SK-MEL-5 (cell line): ENCODE results near the gene OR10G8. TPM values are rescaled to one million over a fixed set of nuclear protein-coding genes. Genes with fewer than 3 reads are reported as not detected.
A peak's percentile ranks its signal among the peaks of the same experiment; 100 is the strongest.
"Not testable (repeated sequence)": the region's sequence is repeated elsewhere in the genome, so short reads cannot be mapped to it uniquely, and the experiment has no call there.

Experiments used
- DNase-seq: peaks from one replicate; pipeline ENCODE4 v3.0.0-alpha.2; 2016; ENCODE audit warnings: low read depth, low spot score
- in situ Hi-C: cut with HindIII; loops from 2 replicates; pipeline ENCODE4 v1.10.0; 2016; ENCODE audit warnings: low sequenced_read_pairs, high pct_unique_total_duplicates, low pct_unique_long_range_greater_than_20kb
- polyA plus RNA-seq, 2 experiments: library from polyadenylated mRNA; depleted of rRNA; stranded (reverse); fragments of >200 nt; gene quantifications; 2 replicates each; pipeline ENCODE4 v1.2.3, GENCODE V29; 2015
- total RNA-seq: library from RNA; depleted of rRNA; stranded (reverse); fragments of >200 nt; shearing (Covaris generic); gene quantifications from 2 replicates; pipeline ENCODE4 v1.2.3, GENCODE V29; 2014; rRNA removed

OR10G8 gene
- not detected in 2 replicates for total RNA-seq
- not detected in 2 replicates for polyA plus RNA-seq (2015; cell fraction: cytosol; rRNA removed)
- polyA plus RNA-seq (2015; cell fraction: nucleus; rRNA removed), result not detected in 2 replicates

GRCh38 chr11:124026498-124026897 is at the start of gene OR10G8:
Gene OR10G8, plus strand, starts transcription at chr11:124026798. Its CDS starts 2,825 bp downstream, at chr11:124029623.
- no peak for DNase-seq
- in situ Hi-C loops, result no loop called here

- DNase-seq, result no peak
- in situ Hi-C loops, result no loop called here
Observed at GRCh38 chr11:123977731-123978347, 48.8 kb upstream of the OR10G8 start, which contains the start of gene OR10S1. Gene OR10S1, minus strand, starts transcription at chr11:123977781. Its CDS starts 117 bp downstream, at chr11:123977664.

- in situ Hi-C loops, result no loop called here
- DNase-seq, result no peak
Observed at GRCh38 chr11:123979311-123979710, 47.3 kb upstream of the OR10G8 start.

GRCh38 chr11:123995119-123995518 is 31.5 kb upstream of the OR10G8 start, which contains the start of gene OR10G6:
Gene OR10G6, minus strand, starts transcription at chr11:123995161. Its CDS starts 0 bp downstream, at chr11:123995161.
- in situ Hi-C loops, result no loop called here

GRCh38 chr11:124012697-124013096 is 13.9 kb upstream of the OR10G8 start, which contains the start of gene OR10G4:
Gene OR10G4, plus strand, starts transcription at chr11:124012997. Its CDS starts 2,578 bp downstream, at chr11:124015575.
- no peak for DNase-seq
- in situ Hi-C loops, result no loop called here

More at GRCh38 chr11:123995119-123995518, 31.5 kb upstream of the OR10G8 start, which contains the start of gene OR10G6:
- DNase-seq, result no peak

- in situ Hi-C loops, DNase-seq: not testable (repeated sequence)
Observed at GRCh38 chr11:124015837-124016236, 10.8 kb upstream of the OR10G8 start.

GRCh38 chr11:124036666-124037065 is 10.1 kb downstream of the OR10G8 start:
- DNase-seq, result no peak
- in situ Hi-C loops, result no loop called here

- no peak for DNase-seq
- in situ Hi-C loops, result no loop called here
Observed at GRCh38 chr11:124039557-124039956, 13.0 kb downstream of the OR10G8 start.

GRCh38 chr11:124041254-124041653 is 14.7 kb downstream of the OR10G8 start, which contains the start of gene OR10G7:
Gene OR10G7, minus strand, starts transcription at chr11:124041325. Its CDS starts 2,324 bp downstream, at chr11:124039001.
- in situ Hi-C loops, result no loop called here

GRCh38 chr11:124043420-124043819 is 16.8 kb downstream of the OR10G8 start:
- DNase-seq, result no peak
- in situ Hi-C loops, result no loop called here

More at GRCh38 chr11:124041254-124041653, 14.7 kb downstream of the OR10G8 start, which contains the start of gene OR10G7:
- no peak for DNase-seq

GRCh38 chr11:124050748-124051147 is 24.1 kb downstream of the OR10G8 start:
- in situ Hi-C loops, result no loop called here
- DNase-seq, result no peak

- DNase-seq, result no peak
- in situ Hi-C loops, result no loop called here
Observed at GRCh38 chr11:124052966-124053365, 26.4 kb downstream of the OR10G8 start.

- no peak for DNase-seq
- in situ Hi-C loops, result no loop called here
Observed at GRCh38 chr11:124068601-124069110, 42.1 kb downstream of the OR10G8 start.

GRCh38 chr11:124069429-124070401 is 43.1 kb downstream of the OR10G8 start:
- in situ Hi-C loops, result no loop called here
- DNase-seq, result peak; percentile 70

- in situ Hi-C loops, result no loop called here
- DNase-seq, result peak; percentile 67
Observed at GRCh38 chr11:124070915-124071622, 44.5 kb downstream of the OR10G8 start.

- in situ Hi-C loops, result no loop called here
Observed at GRCh38 chr11:124071623-124071948, 45.0 kb downstream of the OR10G8 start.

GRCh38 chr11:124072147-124072546 is 45.5 kb downstream of the OR10G8 start:
- in situ Hi-C loops, result no loop called here
- no peak for DNase-seq

More at GRCh38 chr11:124071623-124071948, 45.0 kb downstream of the OR10G8 start:
- DNase-seq, result no peak
